Stomach (tissue), 9 donors: ENCODE measurements around the gene DMRT2. TPM values are rescaled to one million over a fixed set of nuclear protein-coding genes. Genes with fewer than 3 reads are reported as not detected.

ENCODE experiments used
- DNase-seq, 2 donors: peaks; one replicate each; pipeline versions ENCODE4 v3.0.0 to v3.0.0-alpha.2; 2013 to 2019
- H3K27ac ChIP-seq, 5 donors: fragments of 200-600 bp in 4 of 5; sonication (generic) in 4 of 5; one replicate each; pipeline ENCODE4 v1.5.1; 2013 to 2019; ENCODE audit warnings: mild to moderate bottlenecking in 1 of 5, moderate library complexity in 1 of 5
- H3K27me3 ChIP-seq, 3 donors: fragments of 200-600 bp; sonication (generic); one replicate each; pipeline ENCODE4 v1.5.1; 2017 to 2019; ENCODE audit warnings: mixed run types in 1 of 3
- H3K36me3 ChIP-seq, 4 donors: fragments of 200-600 bp; sonication (generic); 1 replicate in 3 of 4; 2 replicates in 1 of 4; pipeline ENCODE4 v1.5.1; 2016 to 2019
- H3K4me1 ChIP-seq, 4 donors: fragments of 200-600 bp; sonication (generic); one replicate each; pipeline ENCODE4 v1.5.1; 2016 to 2019
- H3K4me3 ChIP-seq, 4 donors: fragments of 200-600 bp; sonication (generic) in 3 of 4; one replicate each; pipeline ENCODE4 v1.5.1; 2016 to 2019; ENCODE audit warnings: mild to moderate bottlenecking in 1 of 4
- H3K9me3 ChIP-seq, 4 donors: fragments of 200-600 bp; sonication (generic); one replicate each; pipeline ENCODE4 v1.5.1; 2016 to 2019
- EP300 ChIP-seq: sonication (generic); formaldehyde crosslinking; IDR thresholded peaks from one replicate; pipeline ENCODE4 v1.6.1; 2017; ENCODE audit warnings: antibody characterized with exemption
- POLR2A ChIP-seq, 4 donors: fragments of 450-650 bp; IDR thresholded peaks; one replicate each; pipeline ENCODE4 v1.6.1; 2016; ENCODE audit warnings: antibody characterized with exemption in 4 of 4, control low read depth in 2 of 4, mild to moderate bottlenecking in 1 of 4, moderate library complexity in 1 of 4
- POLR2AphosphoS5 ChIP-seq, 3 donors: sonication (generic); formaldehyde crosslinking; IDR thresholded peaks; one replicate each; pipeline ENCODE4 v1.6.1; 2016; ENCODE audit warnings: antibody characterized with exemption in 3 of 3
- WGBS, 5 donors: extraction: QIAGEN DNeasy Blood & Tissue Kit in 3 of 5; methylation state at CpG; one replicate each; pipeline versions ENCODE4 v1.1.5 to v1.1.7; 2013 to 2018; 5-methylcytosine and 5-hydroxymethylcytosine counted together
- intact Hi-C: fragments of 100-400 bp; cut with DNase I; formaldehyde crosslinking; loops from one replicate; pipeline ENCODE4 v1.15.1; 2023; ENCODE audit warnings: low total_unique reads
- polyA plus RNA-seq, 3 donors: library from polyadenylated mRNA; stranded (reverse); fragments of 200-250 nt; gene quantifications; one replicate each; pipeline ENCODE4 v1.2.3, GENCODE V29; 2013
- total RNA-seq, 5 donors: library from RNA; depleted of rRNA; stranded (reverse); fragments of >200 nt; gene quantifications; one replicate each; pipeline versions ENCODE4 v1.1.0 to v1.2.3, GENCODE V29; 2014 to 2016
- TF ChIP-seq, protein P1 (sequence below), 7 experiments: fragments of 450-650 bp in 4 of 7; fragments of 200-600 bp in 3 of 7; sonication (generic) in 3 of 7; IDR thresholded peaks; one replicate each; pipeline ENCODE4 v1.5.1; 2016 to 2019; ENCODE audit warnings: antibody characterized with exemption in 7 of 7, control low read depth in 2 of 7, mild to moderate bottlenecking in 1 of 7
- donor health status: healthy with polysubstance abuse.
- donor health status: Bipolar disorder and iron deficiency.
- donor health status: healthy.

The DMRT2 gene
- total and polyA plus RNA-seq, 8 donors, result 0.08 to 23.2 (median 2.3) TPM; not detected in 5

DNA sequence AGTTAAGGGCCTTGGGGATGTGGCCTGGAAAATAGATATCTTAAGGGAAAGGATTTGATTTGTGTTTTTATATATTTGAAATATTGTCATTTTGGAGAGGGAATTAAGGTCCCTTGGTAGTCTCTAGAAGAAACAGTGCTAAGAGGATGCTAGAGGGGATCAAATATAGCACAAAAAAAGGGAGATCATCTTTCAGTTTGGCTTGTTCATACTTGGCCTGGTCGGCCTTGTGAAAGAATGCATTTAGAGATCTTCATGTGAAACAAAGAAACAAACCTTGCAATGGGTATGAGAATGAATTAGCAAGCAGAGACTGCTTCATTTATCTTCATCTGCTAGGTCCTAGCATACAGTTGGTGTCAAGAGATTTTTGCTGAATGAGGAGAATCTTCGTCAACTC lies 15.0 kb downstream of the DMRT2 start:
- H3K4me1 ChIP-seq, result no peaks in the 10 kb centered on the region
- TF ChIP-seq EP300 (no peak), POLR2A (IDR thresholded peaks at IDR 0.05) (no peak), POLR2AphosphoS5 (IDR thresholded peaks at IDR 0.05) (no peak)
- TF ChIP-seq, protein P1, sequence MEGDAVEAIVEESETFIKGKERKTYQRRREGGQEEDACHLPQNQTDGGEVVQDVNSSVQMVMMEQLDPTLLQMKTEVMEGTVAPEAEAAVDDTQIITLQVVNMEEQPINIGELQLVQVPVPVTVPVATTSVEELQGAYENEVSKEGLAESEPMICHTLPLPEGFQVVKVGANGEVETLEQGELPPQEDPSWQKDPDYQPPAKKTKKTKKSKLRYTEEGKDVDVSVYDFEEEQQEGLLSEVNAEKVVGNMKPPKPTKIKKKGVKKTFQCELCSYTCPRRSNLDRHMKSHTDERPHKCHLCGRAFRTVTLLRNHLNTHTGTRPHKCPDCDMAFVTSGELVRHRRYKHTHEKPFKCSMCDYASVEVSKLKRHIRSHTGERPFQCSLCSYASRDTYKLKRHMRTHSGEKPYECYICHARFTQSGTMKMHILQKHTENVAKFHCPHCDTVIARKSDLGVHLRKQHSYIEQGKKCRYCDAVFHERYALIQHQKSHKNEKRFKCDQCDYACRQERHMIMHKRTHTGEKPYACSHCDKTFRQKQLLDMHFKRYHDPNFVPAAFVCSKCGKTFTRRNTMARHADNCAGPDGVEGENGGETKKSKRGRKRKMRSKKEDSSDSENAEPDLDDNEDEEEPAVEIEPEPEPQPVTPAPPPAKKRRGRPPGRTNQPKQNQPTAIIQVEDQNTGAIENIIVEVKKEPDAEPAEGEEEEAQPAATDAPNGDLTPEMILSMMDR (IDR thresholded peaks at IDR 0.05), result no peak
- H3K9me3 ChIP-seq, result peaks cover 0 to 7% (median 0%) of the 10 kb centered on the region in 4 donors
- H3K27me3 ChIP-seq, result peaks cover 0 to 8% (median 0%) of the 10 kb centered on the region in 3 donors
- H3K27ac ChIP-seq, result no peak overlapping the region
- WGBS, 5 donors, result 69 to 80% (median 79%) methylated on average over 2 of the region's 2 CpGs
- no peak overlapping the region for H3K4me3 ChIP-seq
- H3K36me3 ChIP-seq, result no peaks in the 10 kb centered on the region
- intact Hi-C loops, result no loop called here
- no peak for DNase-seq

DNA sequence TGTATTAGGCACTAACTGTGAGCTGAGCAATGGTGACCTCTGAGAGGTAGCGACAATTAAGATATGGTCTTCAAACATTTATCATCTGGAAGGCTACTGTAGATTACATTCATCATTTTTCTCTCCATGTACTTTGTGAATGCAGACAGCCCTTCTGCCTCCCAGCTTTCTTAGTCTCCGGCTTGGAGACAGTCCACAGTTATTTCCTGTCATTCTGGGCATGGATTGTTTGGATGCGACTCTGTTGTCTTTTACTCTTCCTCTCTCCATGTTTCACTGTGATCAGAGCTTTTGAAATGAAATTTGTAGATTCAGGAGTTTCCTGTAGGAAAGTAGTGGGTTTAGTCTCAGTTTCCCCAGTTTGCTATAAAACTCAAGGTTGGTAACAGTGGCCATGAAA lies 20.5 kb downstream of the DMRT2 start:
- DNase-seq, result no peak
- H3K4me1 ChIP-seq, result no peaks in the 10 kb centered on the region
- no peak overlapping the region for H3K4me3 ChIP-seq
- no peaks in the 10 kb centered on the region for H3K36me3 ChIP-seq
- TF ChIP-seq POLR2A (IDR thresholded peaks at IDR 0.05) (no peak), POLR2AphosphoS5 (IDR thresholded peaks at IDR 0.05) (no peak)
- H3K9me3 ChIP-seq, result peaks cover 0 to 7% (median 0%) of the 10 kb centered on the region in 4 donors
- H3K27ac ChIP-seq, result no peak overlapping the region
- H3K27me3 ChIP-seq, result no peaks in the 10 kb centered on the region
- intact Hi-C loops, result no loop called here
- 62 to 75% (median 71%) methylated on average over 3 of the region's 3 CpGs for WGBS, 5 donors

DNA sequence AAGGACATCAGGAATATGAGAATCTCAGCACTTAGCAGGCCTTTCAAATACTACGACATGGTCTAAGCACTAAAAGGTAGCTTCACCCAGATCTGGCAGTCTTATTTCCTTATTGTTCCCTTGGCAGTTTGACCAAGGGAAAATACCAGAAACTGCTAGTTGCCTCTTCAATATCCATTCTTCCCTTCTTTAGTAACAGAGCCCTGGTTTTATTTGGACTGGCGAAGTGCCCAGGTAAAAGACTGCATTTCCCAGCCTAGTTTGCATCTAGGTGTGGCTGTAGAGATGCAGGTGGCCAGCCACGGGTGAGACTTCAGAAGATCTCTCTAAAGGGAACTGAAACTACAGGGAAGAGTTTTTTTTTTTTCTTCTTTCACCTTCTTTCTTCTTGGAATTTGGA lies 21.6 kb downstream of the DMRT2 start:
- peak; percentile 33 to 53 for DNase-seq
- WGBS, 5 donors, result 27 to 55% (median 37%) methylated on average over 3 of the region's 3 CpGs

GRCh38 chr9:1073497-1073896 lies 23.3 kb downstream of the DMRT2 start:
- Histone ChIP-seq H3K4me3 (no peak overlapping the region), H3K27ac (no peak overlapping the region), H3K4me1 (no peaks in the 10 kb centered on the region), H3K36me3 (no peaks in the 10 kb centered on the region), H3K27me3 (peaks cover 0 to 4% (median 0%) of the 10 kb centered on the region in 3 donors), H3K9me3 (no peaks in the 10 kb centered on the region)
- WGBS, 5 donors, result 72 to 92% (median 84%) methylated on average over 1 of the region's 1 CpG
- DNase-seq, result no peak
- TF ChIP-seq EP300, result no peak
- TF ChIP-seq POLR2A (IDR thresholded peaks at IDR 0.05), result no peak
- TF ChIP-seq, protein P1 (IDR thresholded peaks at IDR 0.05), result no peak
- TF ChIP-seq POLR2AphosphoS5 (IDR thresholded peaks at IDR 0.05), result no peak
- intact Hi-C loops, result no loop called here

More for the DNA sequence above, 21.6 kb downstream of the DMRT2 start:
- Histone ChIP-seq H3K36me3 (no peaks in the 10 kb centered on the region), H3K27me3 (no peaks in the 10 kb centered on the region), H3K9me3 (peaks cover 0 to 7% (median 0%) of the 10 kb centered on the region in 4 donors), H3K27ac (no peak overlapping the region), H3K4me3 (no peak overlapping the region), H3K4me1 (no peaks in the 10 kb centered on the region)
- intact Hi-C loops, result no loop called here
- TF ChIP-seq POLR2AphosphoS5 (IDR thresholded peaks at IDR 0.05) (no peak), EP300 (no peak), POLR2A (IDR thresholded peaks at IDR 0.05) (no peak)
- TF ChIP-seq, protein P1 (IDR thresholded peaks at IDR 0.05), result no peak

DNA sequence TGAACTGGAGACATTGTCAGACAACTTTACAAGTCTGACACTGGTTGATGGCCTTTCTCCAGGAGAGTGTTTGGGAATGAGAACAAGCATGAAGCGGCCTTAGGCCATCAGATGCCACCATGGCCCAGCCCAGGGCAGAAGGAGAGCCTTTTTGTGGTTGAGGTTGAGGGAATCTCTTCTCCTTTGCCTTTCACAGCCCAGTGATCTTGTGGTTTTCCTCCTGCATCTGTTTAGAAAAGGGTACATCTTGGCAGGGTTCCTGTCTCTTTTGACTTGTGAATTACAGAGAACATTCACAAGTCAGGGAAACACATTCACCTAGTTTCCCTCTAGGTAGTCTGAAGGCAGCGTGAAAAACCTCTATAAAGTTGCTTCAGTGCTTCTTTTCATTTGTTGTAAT lies 27.5 kb downstream of the DMRT2 start:
- no peaks in the 10 kb centered on the region for H3K36me3 ChIP-seq
- DNase-seq, result no peak
- H3K4me3 ChIP-seq, result no peak overlapping the region
- H3K27ac ChIP-seq, result no peak overlapping the region
- no peaks in the 10 kb centered on the region for H3K4me1 ChIP-seq
- WGBS, 5 donors, result 69 to 85% (median 76%) methylated on average over 2 of the region's 2 CpGs
- no peaks in the 10 kb centered on the region for H3K9me3 ChIP-seq
- intact Hi-C loops, result no loop called here
- peaks cover 0 to 14% (median 0%) of the 10 kb centered on the region in 3 donors for H3K27me3 ChIP-seq
- TF ChIP-seq, protein P1 (IDR thresholded peaks at IDR 0.05), result no peak
- TF ChIP-seq POLR2A (IDR thresholded peaks at IDR 0.05) (no peak), POLR2AphosphoS5 (IDR thresholded peaks at IDR 0.05) (no peak), EP300 (no peak)
